Measurements from ENCODE around the gene NRIP3.

NRIP3 gene

GRCh38 chr11:9008011-9008550 lies 4.3 kb upstream of the NRIP3 start:
- H3K36me3 ChIP-seq (ENCODE audit: control insufficient read depth in 4 of 4, insufficient read depth in 4 of 4, low read length in 3 of 4): no peaks in the 10 kb centered on the region
- POLR2A ChIA-PET: interaction anchor here (0.6 kb wide), 1 partner anchor 35 kb away, joined by 4 read pairs; no protein-coding TSS in a partner anchor
- CTCF ChIA-PET: interaction anchor here (1.2 to 1.6 kb wide), 2 partner anchors 10 kb away, joined by 4 to 5 read pairs; no protein-coding TSS in a partner anchor
- no peak overlapping the region for H3K4me3 ChIP-seq (ENCODE audit: control insufficient read depth in 1 of 7, extremely low read depth in 1 of 7, insufficient read depth in 4 of 7, low read depth in 2 of 7, low read length in 6 of 7)
- H3K27me3 ChIP-seq (replicated peaks in 2 of 5; ENCODE audit: control insufficient read depth in 4 of 5, insufficient read depth in 5 of 5, low read length in 4 of 5): peaks cover 0 to 34% (median 11%) of the 10 kb centered on the region in 5 experiments
- peaks cover 2 to 17% (median 15%) of the 10 kb centered on the region in 4 experiments for H3K4me1 ChIP-seq (ENCODE audit: control extremely low read depth in 1 of 4, control insufficient read depth in 4 of 4, insufficient read depth in 4 of 4, low read length in 3 of 4)
- WGBS (ENCODE audit: insufficient coverage): 100% methylated on average over 3 of the region's 3 CpGs
- no peak for DNase-seq
- H3K9me3 ChIP-seq (ENCODE audit: control extremely low read depth in 1 of 5, control insufficient read depth in 4 of 5, insufficient read depth in 2 of 5, low read depth in 1 of 5, low read length in 4 of 5): no peaks in the 10 kb centered on the region
- H3K27ac ChIP-seq (ENCODE audit: insufficient read depth in 1 of 2, low read depth in 1 of 2, low read length in 2 of 2, poor library complexity in 1 of 2, severe bottlenecking in 2 of 2): no peak overlapping the region

GRCh38 chr11:9005087-9005486 lies 1.3 kb upstream of the NRIP3 start:
- peaks cover 2 to 54% (median 20%) of the 10 kb centered on the region in 5 experiments for H3K27me3 ChIP-seq (replicated peaks in 2 of 5; ENCODE audit: control insufficient read depth in 4 of 5, insufficient read depth in 5 of 5, low read length in 4 of 5)
- H3K4me1 ChIP-seq (ENCODE audit: control extremely low read depth in 1 of 4, control insufficient read depth in 4 of 4, insufficient read depth in 4 of 4, low read length in 3 of 4): peaks cover 5 to 34% (median 29%) of the 10 kb centered on the region in 4 experiments
- POLR2A ChIA-PET: interaction anchor here (0.7 kb wide), 1 partner anchor 1018 kb away, joined by 3 read pairs; the partner anchor contains the start of gene EIF3F
- CTCF ChIA-PET: interaction anchor here (2.1 to 2.4 kb wide), 2 partner anchors 10 to 45 kb away, joined by 7 to 13 read pairs; no protein-coding TSS in a partner anchor
- H3K9me3 ChIP-seq (ENCODE audit: control extremely low read depth in 1 of 5, control insufficient read depth in 4 of 5, insufficient read depth in 2 of 5, low read depth in 1 of 5, low read length in 4 of 5): no peaks in the 10 kb centered on the region
- H3K4me3 ChIP-seq (ENCODE audit: control insufficient read depth in 1 of 7, extremely low read depth in 1 of 7, insufficient read depth in 4 of 7, low read depth in 2 of 7, low read length in 6 of 7): no peak overlapping the region
- WGBS (ENCODE audit: insufficient coverage): 93% methylated on average over 4 of the region's 4 CpGs
- no peaks in the 10 kb centered on the region for H3K36me3 ChIP-seq (ENCODE audit: control insufficient read depth in 4 of 4, insufficient read depth in 4 of 4, low read length in 3 of 4)
- no peak for DNase-seq
- no peak overlapping the region for H3K27ac ChIP-seq (ENCODE audit: insufficient read depth in 1 of 2, low read depth in 1 of 2, low read length in 2 of 2, poor library complexity in 1 of 2, severe bottlenecking in 2 of 2)

- CTCF ChIA-PET: interaction anchor here (0.9 to 2.5 kb wide), 4 partner anchors 10 to 44 kb away, joined by 3 to 7 read pairs (median 4); no protein-coding TSS in a partner anchor
- H3K4me3 ChIP-seq (ENCODE audit: control insufficient read depth in 1 of 7, extremely low read depth in 1 of 7, insufficient read depth in 4 of 7, low read depth in 2 of 7, low read length in 6 of 7): peak overlapping the region in 6 of 7 experiments; percentile 16 to 74 (median 64)
- POLR2A ChIA-PET: interaction anchor here (1.2 kb wide), 1 partner anchor 40 kb away, joined by 5 read pairs; the partner anchor contains the start of gene TMEM9B
Observed at GRCh38 chr11:9004183-9004926, 554 bp upstream of the NRIP3 start.

GRCh38 chr11:9002920-9003572 lies 755 bp downstream of the NRIP3 start:
- CTCF ChIA-PET: interaction anchor here (0.9 to 2.5 kb wide), 5 partner anchors 11 to 43 kb away, joined by 3 to 7 read pairs (median 4); no protein-coding TSS in a partner anchor
- 3% methylated on average over 5 of the region's 8 CpGs for WGBS (ENCODE audit: insufficient coverage)
- Histone ChIP-seq H3K9me3 (ENCODE audit: control extremely low read depth in 1 of 5, control insufficient read depth in 4 of 5, insufficient read depth in 2 of 5, low read depth in 1 of 5, low read length in 4 of 5) (no peaks in the 10 kb centered on the region), H3K4me3 (ENCODE audit: control insufficient read depth in 1 of 7, extremely low read depth in 1 of 7, insufficient read depth in 4 of 7, low read depth in 2 of 7, low read length in 6 of 7) (peak overlapping the region; percentile 16 to 78 (median 62)), H3K4me1 (ENCODE audit: control extremely low read depth in 1 of 4, control insufficient read depth in 4 of 4, insufficient read depth in 4 of 4, low read length in 3 of 4) (peaks cover 5 to 34% (median 29%) of the 10 kb centered on the region in 4 experiments), H3K27me3 (replicated peaks in 2 of 5; ENCODE audit: control insufficient read depth in 4 of 5, insufficient read depth in 5 of 5, low read length in 4 of 5) (peaks cover 2 to 55% (median 20%) of the 10 kb centered on the region in 5 experiments), H3K36me3 (ENCODE audit: control insufficient read depth in 4 of 4, insufficient read depth in 4 of 4, low read length in 3 of 4) (no peaks in the 10 kb centered on the region), H3K27ac (ENCODE audit: insufficient read depth in 1 of 2, low read depth in 1 of 2, low read length in 2 of 2, poor library complexity in 1 of 2, severe bottlenecking in 2 of 2) (no peak overlapping the region)
- POLR2A ChIA-PET: interaction anchor here (1.2 kb wide), 1 partner anchor 39 kb away, joined by 5 read pairs; the partner anchor contains the start of gene TMEM9B
- DNase-seq: peak in 1 of 3 donors; percentile 24

More at GRCh38 chr11:9004183-9004926, 554 bp upstream of the NRIP3 start:
- H3K27ac ChIP-seq (ENCODE audit: insufficient read depth in 1 of 2, low read depth in 1 of 2, low read length in 2 of 2, poor library complexity in 1 of 2, severe bottlenecking in 2 of 2): no peak overlapping the region
- no peaks in the 10 kb centered on the region for H3K36me3 ChIP-seq (ENCODE audit: control insufficient read depth in 4 of 4, insufficient read depth in 4 of 4, low read length in 3 of 4)
- H3K27me3 ChIP-seq (replicated peaks in 2 of 5; ENCODE audit: control insufficient read depth in 4 of 5, insufficient read depth in 5 of 5, low read length in 4 of 5): peaks cover 2 to 55% (median 20%) of the 10 kb centered on the region in 5 experiments
- WGBS (ENCODE audit: insufficient coverage): 9% methylated on average over 58 of the region's 69 CpGs
- H3K9me3 ChIP-seq (ENCODE audit: control extremely low read depth in 1 of 5, control insufficient read depth in 4 of 5, insufficient read depth in 2 of 5, low read depth in 1 of 5, low read length in 4 of 5): no peaks in the 10 kb centered on the region
- DNase-seq: peak in 1 of 3 donors; percentile 22
- H3K4me1 ChIP-seq (ENCODE audit: control extremely low read depth in 1 of 4, control insufficient read depth in 4 of 4, insufficient read depth in 4 of 4, low read length in 3 of 4): peaks cover 5 to 34% (median 29%) of the 10 kb centered on the region in 4 experiments

GRCh38 chr11:9001736-9002135 lies 2.1 kb downstream of the NRIP3 start:
- Histone ChIP-seq H3K36me3 (ENCODE audit: control insufficient read depth in 4 of 4, insufficient read depth in 4 of 4, low read length in 3 of 4) (no peaks in the 10 kb centered on the region), H3K27me3 (replicated peaks in 2 of 5; ENCODE audit: control insufficient read depth in 4 of 5, insufficient read depth in 5 of 5, low read length in 4 of 5) (peaks cover 2 to 55% (median 20%) of the 10 kb centered on the region in 5 experiments), H3K27ac (ENCODE audit: insufficient read depth in 1 of 2, low read depth in 1 of 2, low read length in 2 of 2, poor library complexity in 1 of 2, severe bottlenecking in 2 of 2) (no peak overlapping the region), H3K9me3 (ENCODE audit: control extremely low read depth in 1 of 5, control insufficient read depth in 4 of 5, insufficient read depth in 2 of 5, low read depth in 1 of 5, low read length in 4 of 5) (no peaks in the 10 kb centered on the region), H3K4me1 (ENCODE audit: control extremely low read depth in 1 of 4, control insufficient read depth in 4 of 4, insufficient read depth in 4 of 4, low read length in 3 of 4) (peaks cover 5 to 38% (median 29%) of the 10 kb centered on the region in 4 experiments), H3K4me3 (ENCODE audit: control insufficient read depth in 1 of 7, extremely low read depth in 1 of 7, insufficient read depth in 4 of 7, low read depth in 2 of 7, low read length in 6 of 7) (no peak overlapping the region)
- CTCF ChIA-PET: interaction anchor here (2.5 kb wide), 1 partner anchor 16 kb away, joined by 7 read pairs; no protein-coding TSS in a partner anchor
- 59% methylated on average over 6 of the region's 6 CpGs for WGBS (ENCODE audit: insufficient coverage)
- POLR2A ChIA-PET: no interaction called here
- peak; percentile 68 to 95 (median 90) for DNase-seq

GRCh38 chr11:8998017-8998416 lies 5.8 kb downstream of the NRIP3 start:
- Histone ChIP-seq H3K4me3 (ENCODE audit: control insufficient read depth in 1 of 7, extremely low read depth in 1 of 7, insufficient read depth in 4 of 7, low read depth in 2 of 7, low read length in 6 of 7) (no peak overlapping the region), H3K27me3 (replicated peaks in 2 of 5; ENCODE audit: control insufficient read depth in 4 of 5, insufficient read depth in 5 of 5, low read length in 4 of 5) (peaks cover 0 to 23% (median 13%) of the 10 kb centered on the region in 5 experiments), H3K36me3 (ENCODE audit: control insufficient read depth in 4 of 4, insufficient read depth in 4 of 4, low read length in 3 of 4) (no peaks in the 10 kb centered on the region), H3K4me1 (ENCODE audit: control extremely low read depth in 1 of 4, control insufficient read depth in 4 of 4, insufficient read depth in 4 of 4, low read length in 3 of 4) (peaks cover 3 to 24% (median 12%) of the 10 kb centered on the region in 4 experiments), H3K27ac (ENCODE audit: insufficient read depth in 1 of 2, low read depth in 1 of 2, low read length in 2 of 2, poor library complexity in 1 of 2, severe bottlenecking in 2 of 2) (no peak overlapping the region), H3K9me3 (ENCODE audit: control extremely low read depth in 1 of 5, control insufficient read depth in 4 of 5, insufficient read depth in 2 of 5, low read depth in 1 of 5, low read length in 4 of 5) (no peaks in the 10 kb centered on the region)
- no peak for DNase-seq
- ChIA-PET POLR2A (no interaction called here), CTCF (interaction anchor here (0.9 to 2.6 kb wide), 6 partner anchors 10 to 39 kb away, joined by 3 to 5 read pairs (median 4); no protein-coding TSS in a partner anchor)
- 100% methylated on average over 1 of the region's 2 CpGs for WGBS (ENCODE audit: insufficient coverage)

Data from common myeloid progenitor, CD34-positive (primary cell).